SKM-1 treated with dmso at 0.1 percent for 144 hours (cell line): Measurements from ENCODE around the gene HNRNPA3.
"Not testable (repeated sequence)": the region's sequence is repeated elsewhere in the genome, so short reads cannot be mapped to it uniquely, and the experiment has no call there.

Source experiments
- DNase-seq: peaks from one replicate; lab custom pipeline; 2025; ENCODE audit not compliant: unreplicated experiment; lab: John Stamatoyannopoulos, UW

Gene HNRNPA3

GRCh38 chr2:177188482-177189469 lies 23.8 kb upstream of the HNRNPA3 start:
- no peak for DNase-seq

- DNase-seq: no peak
These were observed 21.7 kb upstream of the HNRNPA3 start for GRCh38 chr2:177190941-177191340.

GRCh38 chr2:177192788-177193187 lies 19.8 kb upstream of the HNRNPA3 start:
- no peak for DNase-seq

GRCh38 chr2:177193240-177193639 lies 19.4 kb upstream of the HNRNPA3 start:
- DNase-seq: no peak

- no peak for DNase-seq
These were observed 17.4 kb upstream of the HNRNPA3 start for GRCh38 chr2:177195194-177195593.

GRCh38 chr2:177200419-177200818 lies 12.2 kb upstream of the HNRNPA3 start:
- DNase-seq: not testable (repeated sequence)

- no peak for DNase-seq
These were observed 10.7 kb upstream of the HNRNPA3 start for GRCh38 chr2:177201919-177202346.

- no peak for DNase-seq
These were observed 8.2 kb upstream of the HNRNPA3 start for GRCh38 chr2:177204417-177204816.

- DNase-seq: no peak
These were observed 5.5 kb upstream of the HNRNPA3 start for GRCh38 chr2:177207101-177207500.

GRCh38 chr2:177211169-177211568 lies 1.4 kb upstream of the HNRNPA3 start:
- no peak for DNase-seq

- DNase-seq: peak; percentile 44
These were observed 953 bp upstream of the HNRNPA3 start for GRCh38 chr2:177211576-177212105.

GRCh38 chr2:177212891-177213856 lies 580 bp downstream of the HNRNPA3 start:
- peak; percentile 82 for DNase-seq

GRCh38 chr2:177217247-177217843 lies 4.8 kb downstream of the HNRNPA3 start:
- no peak for DNase-seq

- not testable (repeated sequence) for DNase-seq
These were observed 7.2 kb downstream of the HNRNPA3 start for GRCh38 chr2:177219787-177220186.

- DNase-seq: no peak
These were observed 8.9 kb downstream of the HNRNPA3 start for GRCh38 chr2:177221534-177221933.

GRCh38 chr2:177221970-177222369 lies 9.4 kb downstream of the HNRNPA3 start:
- DNase-seq: no peak

- not testable (repeated sequence) for DNase-seq
These were observed 10.8 kb downstream of the HNRNPA3 start for GRCh38 chr2:177223436-177223835.

GRCh38 chr2:177225965-177226360 lies 13.4 kb downstream of the HNRNPA3 start:
- no peak for DNase-seq

GRCh38 chr2:177229442-177230242 lies 17.0 kb downstream of the HNRNPA3 start:
- DNase-seq: no peak

GRCh38 chr2:177231270-177231669 lies 18.7 kb downstream of the HNRNPA3 start:
- DNase-seq: no peak
